HL-60 (cell line): ENCODE data around the gene SGTB.
A peak's percentile ranks its signal among the peaks of the same experiment; 100 is the strongest.

Experiments
- DNase-seq, 2 experiments: peaks; one replicate each; pipeline ENCODE4 v3.0.0-alpha.2; 2010 to 2020; ENCODE audit warnings: low read depth in 1 of 2, low spot score in 1 of 2
- H3K27ac ChIP-seq: fragments of 250-450 bp; sonication (Bioruptor Pico); replicated peaks from 2 replicates; pipeline ENCODE4 v1.5.1; 2020; ENCODE audit warnings: mild to moderate bottlenecking, moderate library complexity
- H3K27me3 ChIP-seq: fragments of 250-450 bp; sonication (Bioruptor Pico); 2 replicates; pipeline ENCODE4 v1.5.1; 2021; ENCODE audit warnings: mild to moderate bottlenecking, moderate library complexity; ENCODE audit not compliant: insufficient read depth, poor library complexity, severe bottlenecking
- H3K4me3 ChIP-seq: replicated peaks from 2 replicates; pipeline ENCODE4 v1.5.1; 2011; ENCODE audit warnings: mild to moderate bottlenecking, control low read depth, low read length; ENCODE audit not compliant: insufficient read depth
- GABPA ChIP-seq: IDR thresholded peaks from 2 replicates; pipeline ENCODE4 v1.6.1; 2012; ENCODE audit warnings: low read depth
- POLR2AphosphoS5 ChIP-seq: IDR thresholded peaks from 2 replicates; pipeline ENCODE4 v1.6.1; 2012; ENCODE audit warnings: low read depth
- SPI1 ChIP-seq: IDR thresholded peaks from 2 replicates; pipeline ENCODE4 v1.6.1; 2012; ENCODE audit warnings: low read depth, mild to moderate bottlenecking, borderline replicate concordance
- TF ChIP-seq, protein P1 (sequence below): IDR thresholded peaks from one replicate; pipeline ENCODE4 v1.5.1; 2011; ENCODE audit warnings: low read length, control low read depth, inconsistent platforms; ENCODE audit not compliant: insufficient read depth
- TF ChIP-seq, protein P2 (sequence below): IDR thresholded peaks from 2 replicates; pipeline ENCODE4 v1.6.1; 2012; ENCODE audit warnings: low read depth; ENCODE audit not compliant: insufficient replicate concordance

SGTB gene

GRCh38 chr5:65674749-65675148 is 47.2 kb downstream of the SGTB start:
- Histone ChIP-seq H3K27me3 (no peaks in the 10 kb centered on the region), H3K4me3 (no peak overlapping the region), H3K27ac (no peak overlapping the region)
- DNase-seq, result no peak
- TF ChIP-seq POLR2AphosphoS5, result no peak
- no peak for TF ChIP-seq SPI1
- TF ChIP-seq, protein P1, sequence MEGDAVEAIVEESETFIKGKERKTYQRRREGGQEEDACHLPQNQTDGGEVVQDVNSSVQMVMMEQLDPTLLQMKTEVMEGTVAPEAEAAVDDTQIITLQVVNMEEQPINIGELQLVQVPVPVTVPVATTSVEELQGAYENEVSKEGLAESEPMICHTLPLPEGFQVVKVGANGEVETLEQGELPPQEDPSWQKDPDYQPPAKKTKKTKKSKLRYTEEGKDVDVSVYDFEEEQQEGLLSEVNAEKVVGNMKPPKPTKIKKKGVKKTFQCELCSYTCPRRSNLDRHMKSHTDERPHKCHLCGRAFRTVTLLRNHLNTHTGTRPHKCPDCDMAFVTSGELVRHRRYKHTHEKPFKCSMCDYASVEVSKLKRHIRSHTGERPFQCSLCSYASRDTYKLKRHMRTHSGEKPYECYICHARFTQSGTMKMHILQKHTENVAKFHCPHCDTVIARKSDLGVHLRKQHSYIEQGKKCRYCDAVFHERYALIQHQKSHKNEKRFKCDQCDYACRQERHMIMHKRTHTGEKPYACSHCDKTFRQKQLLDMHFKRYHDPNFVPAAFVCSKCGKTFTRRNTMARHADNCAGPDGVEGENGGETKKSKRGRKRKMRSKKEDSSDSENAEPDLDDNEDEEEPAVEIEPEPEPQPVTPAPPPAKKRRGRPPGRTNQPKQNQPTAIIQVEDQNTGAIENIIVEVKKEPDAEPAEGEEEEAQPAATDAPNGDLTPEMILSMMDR, result no peak
- TF ChIP-seq, protein P2, sequence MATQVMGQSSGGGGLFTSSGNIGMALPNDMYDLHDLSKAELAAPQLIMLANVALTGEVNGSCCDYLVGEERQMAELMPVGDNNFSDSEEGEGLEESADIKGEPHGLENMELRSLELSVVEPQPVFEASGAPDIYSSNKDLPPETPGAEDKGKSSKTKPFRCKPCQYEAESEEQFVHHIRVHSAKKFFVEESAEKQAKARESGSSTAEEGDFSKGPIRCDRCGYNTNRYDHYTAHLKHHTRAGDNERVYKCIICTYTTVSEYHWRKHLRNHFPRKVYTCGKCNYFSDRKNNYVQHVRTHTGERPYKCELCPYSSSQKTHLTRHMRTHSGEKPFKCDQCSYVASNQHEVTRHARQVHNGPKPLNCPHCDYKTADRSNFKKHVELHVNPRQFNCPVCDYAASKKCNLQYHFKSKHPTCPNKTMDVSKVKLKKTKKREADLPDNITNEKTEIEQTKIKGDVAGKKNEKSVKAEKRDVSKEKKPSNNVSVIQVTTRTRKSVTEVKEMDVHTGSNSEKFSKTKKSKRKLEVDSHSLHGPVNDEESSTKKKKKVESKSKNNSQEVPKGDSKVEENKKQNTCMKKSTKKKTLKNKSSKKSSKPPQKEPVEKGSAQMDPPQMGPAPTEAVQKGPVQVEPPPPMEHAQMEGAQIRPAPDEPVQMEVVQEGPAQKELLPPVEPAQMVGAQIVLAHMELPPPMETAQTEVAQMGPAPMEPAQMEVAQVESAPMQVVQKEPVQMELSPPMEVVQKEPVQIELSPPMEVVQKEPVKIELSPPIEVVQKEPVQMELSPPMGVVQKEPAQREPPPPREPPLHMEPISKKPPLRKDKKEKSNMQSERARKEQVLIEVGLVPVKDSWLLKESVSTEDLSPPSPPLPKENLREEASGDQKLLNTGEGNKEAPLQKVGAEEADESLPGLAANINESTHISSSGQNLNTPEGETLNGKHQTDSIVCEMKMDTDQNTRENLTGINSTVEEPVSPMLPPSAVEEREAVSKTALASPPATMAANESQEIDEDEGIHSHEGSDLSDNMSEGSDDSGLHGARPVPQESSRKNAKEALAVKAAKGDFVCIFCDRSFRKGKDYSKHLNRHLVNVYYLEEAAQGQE, result no peak
- TF ChIP-seq GABPA, result no peak

GRCh38 chr5:65672796-65673195 is 49.1 kb downstream of the SGTB start:
- Histone ChIP-seq H3K4me3 (no peak overlapping the region), H3K27ac (no peak overlapping the region), H3K27me3 (no peaks in the 10 kb centered on the region)
- TF ChIP-seq SPI1 (no peak), GABPA (no peak), POLR2AphosphoS5 (no peak)
- TF ChIP-seq, protein P2, result no peak
- TF ChIP-seq, protein P1, result no peak
- DNase-seq, result no peak

- no peak overlapping the region for H3K27ac ChIP-seq
- TF ChIP-seq GABPA (no peak), SPI1 (no peak)
- H3K27me3 ChIP-seq, result no peaks in the 10 kb centered on the region
- peak in 1 of 2 experiments; percentile 30 for DNase-seq
- no peak overlapping the region for H3K4me3 ChIP-seq
Measured at GRCh38 chr5:65668696-65669095, 53.2 kb downstream of the SGTB start.

- H3K27ac ChIP-seq, result no peak overlapping the region
- H3K4me3 ChIP-seq, result no peak overlapping the region
- DNase-seq, result no peak
- no peaks in the 10 kb centered on the region for H3K27me3 ChIP-seq
- TF ChIP-seq, protein P1, result no peak
- TF ChIP-seq, protein P2, result no peak
- no peak for TF ChIP-seq SPI1
- no peak for TF ChIP-seq POLR2AphosphoS5
- no peak for TF ChIP-seq GABPA
Measured at GRCh38 chr5:65663804-65664521, 57.9 kb downstream of the SGTB start.
